ENCODE results near the gene SPOCK2.

DNA sequence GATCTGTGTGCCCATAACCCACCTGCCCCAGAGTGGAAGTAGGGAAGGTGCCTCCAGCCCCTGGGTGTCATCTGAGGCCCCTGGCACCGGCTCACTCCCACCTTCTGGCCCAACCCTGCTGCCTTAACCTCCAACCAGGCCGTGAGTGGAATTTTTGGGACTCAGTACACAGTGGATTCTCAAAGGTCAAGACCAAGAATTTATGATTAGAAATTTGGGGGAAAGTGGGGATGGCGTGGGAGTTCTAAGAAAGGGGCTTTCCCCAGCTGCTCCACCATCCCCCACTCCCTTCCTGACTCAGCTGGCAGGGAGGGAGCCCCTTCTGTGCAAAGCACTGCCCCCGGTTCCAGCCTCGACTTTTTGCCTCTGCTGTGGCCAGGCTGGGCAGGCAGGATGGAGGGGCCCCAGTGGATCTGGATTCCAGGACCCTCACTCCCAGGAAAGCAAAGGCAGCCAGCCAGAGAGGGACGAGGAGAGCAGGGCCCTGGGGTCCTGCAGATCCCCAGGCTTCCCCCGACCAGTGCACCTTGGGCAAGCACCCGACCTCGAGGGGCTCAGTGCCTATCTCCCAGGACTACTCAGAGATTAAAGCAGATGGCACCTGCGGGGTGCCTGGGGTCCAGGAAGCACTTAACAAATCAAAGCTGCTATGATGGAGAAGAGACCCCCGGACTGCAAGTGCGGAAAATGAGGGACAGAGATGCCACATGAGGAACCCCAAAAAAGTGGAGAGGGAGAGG lies 12.8 kb downstream of the SPOCK2 start:
- no peak for TF ChIP-seq CTCF (tag by site-specific recombination; IDR thresholded peaks at IDR 0.05)
- TF ChIP-seq ZNF664 (tag by site-specific recombination; IDR thresholded peaks at IDR 0.05): no peak
- TF ChIP-seq, protein P1, sequence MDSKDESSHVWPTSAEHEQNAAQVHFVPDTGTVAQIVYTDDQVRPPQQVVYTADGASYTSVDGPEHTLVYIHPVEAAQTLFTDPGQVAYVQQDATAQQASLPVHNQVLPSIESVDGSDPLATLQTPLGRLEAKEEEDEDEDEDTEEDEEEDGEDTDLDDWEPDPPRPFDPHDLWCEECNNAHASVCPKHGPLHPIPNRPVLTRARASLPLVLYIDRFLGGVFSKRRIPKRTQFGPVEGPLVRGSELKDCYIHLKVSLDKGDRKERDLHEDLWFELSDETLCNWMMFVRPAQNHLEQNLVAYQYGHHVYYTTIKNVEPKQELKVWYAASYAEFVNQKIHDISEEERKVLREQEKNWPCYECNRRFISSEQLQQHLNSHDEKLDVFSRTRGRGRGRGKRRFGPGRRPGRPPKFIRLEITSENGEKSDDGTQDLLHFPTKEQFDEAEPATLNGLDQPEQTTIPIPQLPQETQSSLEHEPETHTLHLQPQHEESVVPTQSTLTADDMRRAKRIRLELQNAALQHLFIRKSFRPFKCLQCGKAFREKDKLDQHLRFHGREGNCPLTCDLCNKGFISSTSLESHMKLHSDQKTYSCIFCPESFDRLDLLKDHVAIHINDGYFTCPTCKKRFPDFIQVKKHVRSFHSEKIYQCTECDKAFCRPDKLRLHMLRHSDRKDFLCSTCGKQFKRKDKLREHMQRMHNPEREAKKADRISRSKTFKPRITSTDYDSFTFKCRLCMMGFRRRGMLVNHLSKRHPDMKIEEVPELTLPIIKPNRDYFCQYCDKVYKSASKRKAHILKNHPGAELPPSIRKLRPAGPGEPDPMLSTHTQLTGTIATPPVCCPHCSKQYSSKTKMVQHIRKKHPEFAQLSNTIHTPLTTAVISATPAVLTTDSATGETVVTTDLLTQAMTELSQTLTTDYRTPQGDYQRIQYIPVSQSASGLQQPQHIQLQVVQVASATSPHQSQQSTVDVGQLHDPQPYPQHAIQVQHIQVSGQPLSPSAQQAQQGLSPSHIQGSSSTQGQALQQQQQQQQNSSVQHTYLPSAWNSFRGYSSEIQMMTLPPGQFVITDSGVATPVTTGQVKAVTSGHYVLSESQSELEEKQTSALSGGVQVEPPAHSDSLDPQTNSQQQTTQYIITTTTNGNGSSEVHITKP (tag by site-specific recombination; IDR thresholded peaks at IDR 0.05): no peak
- TF ChIP-seq ZNF785 (tag by site-specific recombination; IDR thresholded peaks at IDR 0.05): no peak
- TF ChIP-seq ZXDB (tag by site-specific recombination; IDR thresholded peaks at IDR 0.05): no peak
- no peak for TF ChIP-seq ZNF112 (tag by site-specific recombination; IDR thresholded peaks at IDR 0.05)
- TF ChIP-seq ZSCAN30 (tag by site-specific recombination; IDR thresholded peaks at IDR 0.05): no peak
- TF ChIP-seq ZNF704 (tag by site-specific recombination; IDR thresholded peaks at IDR 0.05): no peak
